GM12891 (cell line): ENCODE measurements around the gene MIEN1.
"Not testable (repeated sequence)": the region's sequence is repeated elsewhere in the genome, so short reads cannot be mapped to it uniquely, and the experiment has no call there.

ENCODE experiments used
- POLR2A ChIP-seq: IDR thresholded peaks from 2 replicates; pipeline ENCODE4 v1.6.1; 2011; ENCODE audit warnings: low read depth, low read length, control low read depth
- SPI1 ChIP-seq: IDR thresholded peaks from 2 replicates; pipeline ENCODE4 v1.6.1; 2011; ENCODE audit warnings: low read depth, low read length, control low read depth

- TF ChIP-seq POLR2A, SPI1: not testable (repeated sequence)
Measured at GRCh38 chr17:39711071-39711470, 19.3 kb downstream of the MIEN1 start.
